ENCODE data around the gene INAFM1.
"Not testable (repeated sequence)": the region's sequence is repeated elsewhere in the genome, so short reads cannot be mapped to it uniquely, and the experiment has no call there.

Gene INAFM1

DNA sequence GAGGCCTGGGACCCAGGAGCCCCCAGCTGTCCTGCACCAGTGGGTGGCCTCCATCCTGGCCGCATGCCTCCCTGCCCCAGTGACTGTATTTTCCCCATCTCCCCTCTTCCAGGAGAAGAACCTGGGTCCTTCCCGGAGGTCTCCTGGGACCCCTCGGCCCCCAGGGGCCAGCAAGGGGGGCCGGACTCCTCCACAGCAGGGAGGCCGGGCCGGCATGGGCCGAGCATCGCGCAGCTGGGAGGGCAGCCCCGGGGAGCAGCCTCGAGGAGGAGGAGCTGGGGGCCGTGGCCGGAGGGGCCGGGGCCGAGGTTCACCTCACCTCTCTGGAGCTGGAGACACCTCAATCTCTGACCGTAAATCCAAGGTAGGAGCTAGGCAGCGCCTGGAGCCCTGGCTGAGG lies 14.2 kb upstream of the INAFM1 start:
- Histone ChIP-seq H3K4me1 (ENCODE audit: insufficient read depth, low read length) (peaks cover 10% of the 10 kb centered on the region), H3K4me3 (ENCODE audit: low read length) (no peak overlapping the region), H3K27ac (ENCODE audit: low read length) (no peak overlapping the region), H3K9ac (ENCODE audit: low read depth, low read length) (no peak overlapping the region), H3K27me3 (ENCODE audit: insufficient read depth, low read length) (no peaks in the 10 kb centered on the region), H3K9me3 (ENCODE audit: insufficient read depth, low read depth, low read length) (no peaks in the 10 kb centered on the region), H3K36me3 (ENCODE audit: insufficient read depth, low read depth, low read length) (peaks cover 54% of the 10 kb centered on the region)

DNA sequence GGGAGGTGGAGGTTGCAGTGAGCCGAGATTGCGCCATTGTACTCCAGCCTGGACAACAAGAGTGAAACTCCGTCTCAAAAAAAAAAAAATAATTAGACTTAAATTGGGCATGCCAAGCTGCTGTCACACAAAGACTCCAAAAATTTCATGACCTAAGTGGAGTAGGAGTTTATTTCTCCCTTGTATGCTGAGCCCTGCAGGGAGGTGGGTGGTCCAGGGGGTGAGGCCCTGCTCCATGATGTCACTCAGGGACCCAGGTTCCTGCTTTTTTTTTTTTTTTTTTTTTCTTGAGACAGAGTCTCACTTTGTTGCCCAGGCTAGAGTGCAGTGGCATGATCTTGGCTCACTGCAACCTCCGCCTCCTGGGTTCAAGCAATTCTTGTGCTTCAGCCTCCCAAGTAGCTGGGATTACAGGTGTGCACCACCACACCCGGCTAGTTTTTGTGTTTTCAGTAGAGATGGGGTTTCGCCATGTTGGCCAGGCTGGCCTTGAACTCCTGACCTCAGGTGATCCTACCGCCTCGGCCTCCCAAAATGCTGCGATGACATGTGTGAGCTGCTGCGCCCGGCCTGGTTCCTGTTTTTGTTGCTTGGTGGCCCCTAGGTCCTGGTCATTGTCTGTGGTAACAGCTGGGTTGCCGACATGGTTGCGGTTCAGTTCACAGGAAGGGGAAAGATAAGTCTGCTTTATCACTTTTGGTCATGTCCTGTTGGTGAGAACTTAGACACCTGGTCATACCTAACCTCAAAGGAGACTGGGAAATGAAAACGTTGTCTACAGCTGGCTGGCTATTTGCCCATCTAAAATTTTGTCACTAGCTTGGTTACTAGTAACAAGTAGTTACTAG lies 12.5 kb upstream of the INAFM1 start:
- not testable (repeated sequence) for H3K9me3 ChIP-seq (ENCODE audit: insufficient read depth, low read depth, low read length); H3K4me1 ChIP-seq (ENCODE audit: insufficient read depth, low read length); H3K27ac ChIP-seq (ENCODE audit: low read length); H3K4me3 ChIP-seq (ENCODE audit: low read length); H3K9ac ChIP-seq (ENCODE audit: low read depth, low read length); H3K27me3 ChIP-seq (ENCODE audit: insufficient read depth, low read length)
- H3K36me3 ChIP-seq (ENCODE audit: insufficient read depth, low read depth, low read length) = peaks cover 64% of the 10 kb centered on the region

DNA sequence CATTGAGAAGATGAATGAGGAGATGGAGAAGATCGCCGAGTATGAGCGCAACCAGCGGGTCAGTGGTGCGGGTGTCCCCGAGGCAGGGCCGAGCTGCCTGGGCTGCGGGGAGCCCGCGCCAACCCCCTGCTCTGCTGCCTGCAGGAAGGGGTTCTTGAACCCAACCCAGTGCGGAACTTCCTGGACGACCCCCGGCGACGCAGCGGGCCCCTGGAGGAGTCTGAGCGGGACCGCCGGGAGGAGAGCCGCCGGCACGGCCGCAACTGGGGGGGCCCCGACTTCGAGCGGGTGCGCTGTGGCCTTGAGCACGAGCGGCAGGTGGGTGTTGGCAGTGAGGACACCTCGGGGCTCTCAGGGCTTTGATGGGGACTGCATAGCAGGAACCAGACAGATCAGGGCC lies 10.1 kb upstream of the INAFM1 start:
- no peak overlapping the region for H3K4me3 ChIP-seq (ENCODE audit: low read length)
- H3K9ac ChIP-seq (ENCODE audit: low read depth, low read length) = no peak overlapping the region
- no peaks in the 10 kb centered on the region for H3K4me1 ChIP-seq (ENCODE audit: insufficient read depth, low read length)
- no peak overlapping the region for H3K27ac ChIP-seq (ENCODE audit: low read length)
- H3K27me3 ChIP-seq (ENCODE audit: insufficient read depth, low read length) = no peaks in the 10 kb centered on the region
- no peaks in the 10 kb centered on the region for H3K9me3 ChIP-seq (ENCODE audit: insufficient read depth, low read depth, low read length)
- H3K36me3 ChIP-seq (ENCODE audit: insufficient read depth, low read depth, low read length) = peaks cover 58% of the 10 kb centered on the region

DNA sequence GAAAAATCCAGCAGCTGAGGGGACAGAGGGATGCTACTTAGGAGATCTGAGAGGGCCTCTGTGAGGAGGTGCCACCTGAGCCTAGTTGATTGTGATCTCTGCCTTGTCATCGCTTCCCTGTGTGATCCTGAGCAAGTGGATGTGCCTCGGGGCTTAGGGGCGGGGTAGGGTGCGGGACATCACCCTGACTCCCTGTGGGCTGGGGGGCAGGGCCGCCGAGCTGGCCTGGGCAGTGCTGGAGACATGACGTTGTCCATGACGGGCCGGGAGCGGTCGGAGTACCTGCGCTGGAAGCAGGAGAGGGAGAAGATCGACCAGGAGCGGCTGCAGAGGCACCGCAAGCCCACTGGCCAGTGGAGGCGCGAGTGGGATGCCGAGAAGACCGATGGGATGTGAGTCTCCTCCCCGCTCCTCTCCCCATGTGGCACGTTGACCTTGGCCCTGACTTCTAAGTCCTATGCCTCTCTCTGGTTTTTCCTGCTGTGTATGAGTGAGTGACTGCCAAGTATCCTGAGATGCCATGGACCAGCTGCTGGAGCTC lies 8.2 kb upstream of the INAFM1 start:
- no peak overlapping the region for H3K4me3 ChIP-seq (ENCODE audit: low read length)
- peaks cover 54% of the 10 kb centered on the region for H3K36me3 ChIP-seq (ENCODE audit: insufficient read depth, low read depth, low read length)
- H3K27ac ChIP-seq (ENCODE audit: low read length) = no peak overlapping the region
- H3K9ac ChIP-seq (ENCODE audit: low read depth, low read length) = no peak overlapping the region
- H3K27me3 ChIP-seq (ENCODE audit: insufficient read depth, low read length) = no peaks in the 10 kb centered on the region
- H3K9me3 ChIP-seq (ENCODE audit: insufficient read depth, low read depth, low read length) = no peaks in the 10 kb centered on the region
- no peaks in the 10 kb centered on the region for H3K4me1 ChIP-seq (ENCODE audit: insufficient read depth, low read length)

DNA sequence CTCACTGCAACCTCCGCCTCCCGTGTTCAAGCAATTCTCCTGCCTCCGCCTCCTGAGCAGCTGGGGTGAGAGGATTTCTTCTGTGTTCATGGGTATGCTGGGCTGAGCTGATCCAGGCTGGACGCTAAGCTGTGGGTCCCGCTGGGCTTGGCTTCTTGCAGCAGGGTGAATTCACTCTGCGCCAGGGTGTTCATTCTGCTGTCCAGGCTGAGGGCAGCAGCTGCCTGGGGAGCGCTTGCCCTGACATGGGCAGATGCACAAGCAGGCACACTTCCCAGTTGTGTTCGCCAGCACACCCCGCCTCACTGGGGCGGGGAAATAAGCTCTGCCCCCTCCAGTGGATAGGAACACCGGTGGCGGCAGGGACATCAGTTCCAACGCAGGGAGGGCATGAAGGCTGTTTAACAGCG lies 7.3 kb upstream of the INAFM1 start:
- Histone ChIP-seq H3K9ac (ENCODE audit: low read depth, low read length) (no peak overlapping the region), H3K4me1 (ENCODE audit: insufficient read depth, low read length) (no peaks in the 10 kb centered on the region), H3K27me3 (ENCODE audit: insufficient read depth, low read length) (no peaks in the 10 kb centered on the region), H3K27ac (ENCODE audit: low read length) (no peak overlapping the region), H3K4me3 (ENCODE audit: low read length) (no peak overlapping the region), H3K36me3 (ENCODE audit: insufficient read depth, low read depth, low read length) (peaks cover 52% of the 10 kb centered on the region), H3K9me3 (ENCODE audit: insufficient read depth, low read depth, low read length) (no peaks in the 10 kb centered on the region)

DNA sequence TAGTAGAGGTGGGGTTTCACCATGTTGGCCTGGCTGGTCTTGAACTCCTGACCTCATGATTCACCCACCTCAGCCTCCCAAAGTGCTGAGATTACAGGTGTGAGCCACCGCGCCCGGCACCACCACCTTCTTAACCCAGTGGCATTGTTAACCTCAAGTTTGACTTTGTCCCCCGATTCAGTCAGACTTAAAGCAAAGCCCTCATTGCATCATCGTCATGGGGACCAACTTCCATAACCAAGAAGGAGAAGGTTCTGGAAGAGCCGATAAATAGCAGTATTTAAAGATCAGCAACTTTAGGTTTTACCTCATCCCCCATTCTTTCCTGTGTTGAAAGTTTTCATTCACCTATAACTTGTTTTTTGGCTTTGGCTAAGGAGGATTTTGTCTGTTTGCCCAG lies 6.7 kb upstream of the INAFM1 start:
- Histone ChIP-seq H3K9me3 (ENCODE audit: insufficient read depth, low read depth, low read length) (no peaks in the 10 kb centered on the region), H3K27ac (ENCODE audit: low read length) (no peak overlapping the region), H3K36me3 (ENCODE audit: insufficient read depth, low read depth, low read length) (peaks cover 48% of the 10 kb centered on the region), H3K9ac (ENCODE audit: low read depth, low read length) (no peak overlapping the region), H3K4me1 (ENCODE audit: insufficient read depth, low read length) (no peaks in the 10 kb centered on the region), H3K4me3 (ENCODE audit: low read length) (no peak overlapping the region), H3K27me3 (ENCODE audit: insufficient read depth, low read length) (no peaks in the 10 kb centered on the region)

DNA sequence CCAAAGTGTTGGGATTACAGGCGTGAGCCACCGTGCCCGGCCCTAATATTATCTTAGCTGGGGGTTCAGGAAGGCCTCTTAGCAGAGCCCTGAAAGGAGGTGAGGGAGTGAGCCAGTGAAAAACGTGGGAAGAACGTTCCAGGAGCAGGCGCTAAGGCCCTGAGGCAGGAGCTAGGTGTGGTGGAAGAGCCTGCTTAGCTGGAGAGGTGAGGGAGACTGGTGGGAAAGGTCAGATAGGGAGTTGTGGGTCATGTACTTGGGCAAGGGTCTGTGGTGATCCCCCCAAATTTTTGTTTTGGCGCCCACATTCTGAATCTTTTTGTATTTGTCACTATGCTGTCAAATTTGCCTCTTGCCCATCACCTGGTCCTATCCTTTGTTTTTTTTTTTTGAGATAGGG lies 5.1 kb upstream of the INAFM1 start:
- H3K27me3 ChIP-seq (ENCODE audit: insufficient read depth, low read length) = no peaks in the 10 kb centered on the region
- H3K36me3 ChIP-seq (ENCODE audit: insufficient read depth, low read depth, low read length) = peaks cover 41% of the 10 kb centered on the region
- H3K9me3 ChIP-seq (ENCODE audit: insufficient read depth, low read depth, low read length) = no peaks in the 10 kb centered on the region
- no peaks in the 10 kb centered on the region for H3K4me1 ChIP-seq (ENCODE audit: insufficient read depth, low read length)
- H3K27ac ChIP-seq (ENCODE audit: low read length) = no peak overlapping the region
- no peak overlapping the region for H3K4me3 ChIP-seq (ENCODE audit: low read length)
- H3K9ac ChIP-seq (ENCODE audit: low read depth, low read length) = no peak overlapping the region

DNA sequence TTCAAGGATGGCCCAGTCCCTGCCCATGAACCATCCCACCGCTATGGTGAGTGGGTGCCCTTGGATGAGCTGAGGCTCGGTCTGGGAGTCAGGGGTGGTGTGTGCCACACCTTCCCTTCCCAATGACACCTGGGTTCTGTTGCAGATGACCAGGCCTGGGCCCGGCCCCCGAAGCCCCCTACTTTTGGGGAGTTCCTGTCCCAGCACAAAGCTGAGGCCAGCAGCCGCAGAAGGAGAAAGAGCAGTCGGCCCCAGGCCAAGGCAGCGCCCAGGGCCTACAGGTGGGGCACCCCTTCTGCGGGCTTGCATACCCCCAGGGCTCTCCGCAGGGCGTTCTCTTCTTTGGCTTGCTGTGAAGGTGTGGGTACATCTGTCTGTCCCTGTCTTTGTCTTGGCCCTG lies 4.3 kb upstream of the INAFM1 start:
- Histone ChIP-seq H3K27ac (ENCODE audit: low read length) (no peak overlapping the region), H3K9ac (ENCODE audit: low read depth, low read length) (no peak overlapping the region), H3K4me3 (ENCODE audit: low read length) (no peak overlapping the region), H3K27me3 (ENCODE audit: insufficient read depth, low read length) (peaks cover 5% of the 10 kb centered on the region), H3K36me3 (ENCODE audit: insufficient read depth, low read depth, low read length) (peaks cover 33% of the 10 kb centered on the region), H3K4me1 (ENCODE audit: insufficient read depth, low read length) (peaks cover 1% of the 10 kb centered on the region; the same call in 1 of the 2 replicates), H3K9me3 (ENCODE audit: insufficient read depth, low read depth, low read length) (no peaks in the 10 kb centered on the region)

DNA sequence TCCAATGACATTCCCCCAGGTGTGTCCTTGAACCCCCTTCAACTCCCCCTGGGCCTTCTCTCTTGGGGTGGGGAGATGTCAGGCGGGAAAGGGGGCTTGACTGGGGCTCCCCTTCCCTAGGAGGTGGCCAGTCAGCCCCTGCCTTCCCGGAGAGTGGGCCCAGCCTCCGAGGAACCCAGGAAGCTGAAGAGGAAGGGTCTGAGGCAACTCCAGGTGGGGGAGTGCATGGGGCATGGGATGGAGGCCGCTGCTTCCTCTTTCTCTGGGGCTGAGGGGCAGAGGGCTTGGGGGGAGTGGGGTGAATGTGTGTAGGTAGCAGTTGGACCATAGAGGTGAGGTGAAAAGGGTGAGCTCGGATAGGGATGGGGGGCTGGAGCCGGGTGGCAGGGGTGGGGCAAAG lies 2.7 kb upstream of the INAFM1 start:
- H3K27ac ChIP-seq (ENCODE audit: low read length) = no peak overlapping the region
- H3K9ac ChIP-seq (ENCODE audit: low read depth, low read length) = peak overlapping the region; percentile 93; the same call in 1 of the 2 replicates
- H3K36me3 ChIP-seq (ENCODE audit: insufficient read depth, low read depth, low read length) = peaks cover 22% of the 10 kb centered on the region
- no peaks in the 10 kb centered on the region for H3K9me3 ChIP-seq (ENCODE audit: insufficient read depth, low read depth, low read length)
- H3K27me3 ChIP-seq (ENCODE audit: insufficient read depth, low read length) = peaks cover 15% of the 10 kb centered on the region
- H3K4me3 ChIP-seq (ENCODE audit: low read length) = peak overlapping the region; percentile 88; the same call in 1 of the 2 replicates
- H3K4me1 ChIP-seq (ENCODE audit: insufficient read depth, low read length) = peaks cover 6% of the 10 kb centered on the region; the same call in 1 of the 2 replicates

DNA sequence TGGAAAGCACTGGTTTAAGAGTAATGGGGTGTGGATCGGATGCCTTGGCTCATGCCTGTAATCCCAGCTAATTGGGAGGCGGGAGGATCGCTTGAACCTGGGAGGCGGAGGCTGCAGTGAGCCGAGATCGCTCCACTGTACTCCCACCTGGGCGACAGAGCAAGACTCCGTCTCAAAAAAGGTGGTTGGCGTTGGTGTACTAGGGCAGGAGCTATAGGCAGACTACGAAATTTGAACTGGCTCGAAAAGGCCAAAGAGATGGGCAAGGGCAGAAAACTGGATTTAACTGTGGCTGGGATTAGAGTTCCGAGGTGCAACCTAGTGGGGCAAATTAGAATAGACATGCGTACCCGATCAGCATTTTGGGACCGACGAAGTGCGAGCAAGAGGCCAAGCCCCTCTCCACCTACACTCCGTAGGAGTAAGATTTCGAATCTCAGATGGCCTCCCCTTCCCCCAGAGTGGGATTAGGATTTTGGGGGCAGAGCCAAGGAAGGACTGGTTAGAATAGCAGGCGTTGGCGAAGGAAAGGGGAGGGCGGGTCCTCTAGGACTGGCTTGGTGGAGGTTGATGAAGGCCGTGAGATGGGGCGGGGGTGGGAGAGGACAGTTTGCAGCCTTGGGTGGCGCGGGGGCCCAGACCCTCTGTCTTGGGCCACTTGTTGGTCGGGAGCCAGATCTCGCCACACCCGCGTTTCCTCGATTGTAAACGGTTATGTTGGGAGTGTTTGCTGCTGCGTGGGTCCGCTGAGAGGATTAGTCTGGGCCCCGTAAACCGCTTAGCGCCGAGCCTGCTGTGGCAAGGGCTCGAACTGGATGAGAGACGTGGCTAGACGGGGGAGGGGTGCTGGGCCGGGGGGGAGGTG lies 2.0 kb upstream of the INAFM1 start:
- H3K27ac ChIP-seq (ENCODE audit: low read length) = no peak overlapping the region
- H3K36me3 ChIP-seq (ENCODE audit: insufficient read depth, low read depth, low read length) = peaks cover 18% of the 10 kb centered on the region
- H3K9me3 ChIP-seq (ENCODE audit: insufficient read depth, low read depth, low read length) = no peaks in the 10 kb centered on the region
- H3K4me1 ChIP-seq (ENCODE audit: insufficient read depth, low read length) = peaks cover 6% of the 10 kb centered on the region; the same call in 1 of the 2 replicates
- H3K9ac ChIP-seq (ENCODE audit: low read depth, low read length) = peak overlapping the region; percentile 93; the same call in 1 of the 2 replicates
- H3K4me3 ChIP-seq (ENCODE audit: low read length) = peak overlapping the region; percentile 88
- peaks cover 15% of the 10 kb centered on the region for H3K27me3 ChIP-seq (ENCODE audit: insufficient read depth, low read length)

DNA sequence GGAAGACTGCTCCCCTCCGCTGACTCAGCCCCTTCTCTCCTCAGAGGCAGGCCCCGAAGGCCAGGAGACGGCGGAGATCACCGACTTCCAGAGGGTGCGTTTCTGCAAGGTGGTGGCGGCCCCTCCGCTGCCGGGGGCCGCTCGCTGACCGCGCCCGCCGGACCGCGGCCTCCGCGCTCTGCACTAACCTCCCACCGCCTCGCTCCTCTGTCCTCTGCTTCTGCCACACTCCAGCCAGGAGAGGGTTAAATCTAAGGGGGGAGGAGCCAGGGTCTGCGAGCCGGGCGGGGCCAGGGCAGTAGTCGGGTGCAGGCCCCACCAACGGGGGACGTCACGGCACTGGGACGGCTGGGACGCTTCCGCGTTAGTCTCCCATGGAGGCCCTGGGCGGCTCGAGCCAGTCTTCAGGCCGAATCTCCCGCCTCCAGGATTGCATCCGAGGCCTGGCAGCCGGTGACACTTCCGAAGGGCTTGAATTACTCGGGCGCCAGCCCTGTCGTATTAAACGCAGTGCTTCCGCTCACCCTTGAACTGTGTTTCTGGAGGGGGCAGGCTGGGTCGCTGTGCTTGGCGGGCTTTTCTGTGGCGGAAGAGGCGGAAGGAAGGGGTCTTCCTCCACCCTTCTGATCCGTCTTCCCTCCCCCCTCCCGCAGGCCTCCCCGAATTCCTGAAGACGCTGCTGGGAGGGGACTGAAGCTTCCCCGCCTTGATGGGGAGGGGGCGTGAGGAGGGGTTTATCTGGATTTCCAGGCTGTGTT lies 1.2 kb upstream of the INAFM1 start:
- peaks cover 6% of the 10 kb centered on the region; the same call in 1 of the 2 replicates for H3K4me1 ChIP-seq (ENCODE audit: insufficient read depth, low read length)
- peak overlapping the region; percentile 93 for H3K27ac ChIP-seq (ENCODE audit: low read length)
- H3K36me3 ChIP-seq (ENCODE audit: insufficient read depth, low read depth, low read length) = peaks cover 14% of the 10 kb centered on the region
- H3K9me3 ChIP-seq (ENCODE audit: insufficient read depth, low read depth, low read length) = no peaks in the 10 kb centered on the region
- H3K9ac ChIP-seq (ENCODE audit: low read depth, low read length) = peak overlapping the region; percentile 93
- peaks cover 15% of the 10 kb centered on the region for H3K27me3 ChIP-seq (ENCODE audit: insufficient read depth, low read length)
- H3K4me3 ChIP-seq (ENCODE audit: low read length) = peak overlapping the region; percentile 88

Measured in iPS-20b (cell line).